ENCODE measurements around the gene TMEM52B.
"Not testable (repeated sequence)": the region's sequence is repeated elsewhere in the genome, so short reads cannot be mapped to it uniquely, and the experiment has no call there.

The TMEM52B gene

DNA sequence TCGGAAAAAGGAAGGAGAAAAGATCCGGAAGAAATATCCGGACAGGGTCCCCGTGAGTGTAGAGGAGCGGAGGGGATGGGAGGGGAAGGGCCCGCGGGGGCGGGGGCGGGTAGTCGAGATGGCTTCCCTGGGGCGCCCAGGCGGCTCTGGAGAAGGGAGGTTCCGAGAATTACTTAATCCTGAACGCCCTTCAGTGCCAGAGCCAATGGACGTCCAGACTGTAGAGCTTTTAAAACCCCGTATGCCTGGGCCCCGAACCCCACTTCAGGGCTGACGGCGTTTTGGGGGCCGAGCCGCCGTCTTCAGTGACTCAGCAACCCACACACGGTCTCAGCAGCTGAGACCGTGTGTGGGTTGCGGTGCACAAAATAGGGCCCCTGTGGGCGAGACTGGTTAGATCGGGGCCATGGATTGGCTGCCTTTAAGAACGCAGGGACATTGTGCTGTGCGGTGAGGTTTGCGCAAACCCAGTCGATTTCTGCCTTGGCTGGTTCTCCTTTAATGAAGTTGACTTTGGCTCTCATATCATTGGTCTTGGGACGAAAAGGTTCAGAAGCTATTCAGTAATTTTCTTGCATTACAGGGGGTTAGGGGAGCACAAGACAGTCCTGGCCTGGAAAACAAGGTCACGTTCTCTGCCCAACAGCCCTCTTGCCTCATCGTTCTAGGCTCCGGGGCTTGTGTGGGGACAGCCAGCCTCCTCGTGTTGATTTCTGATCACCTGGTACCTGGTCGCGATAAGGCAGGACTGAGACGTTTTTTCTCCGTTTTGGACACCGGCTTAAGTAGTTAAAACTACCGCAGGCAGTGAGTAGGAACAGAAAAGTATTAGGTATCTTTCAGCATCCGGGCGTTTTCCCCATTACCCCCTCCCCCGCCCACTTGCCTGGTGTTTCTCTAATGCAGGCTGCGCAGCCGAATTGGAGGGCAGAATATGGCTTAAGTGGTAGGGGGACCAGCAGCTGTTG is 34.6 kb downstream of the TMEM52B start:
- H3K4me3 ChIP-seq (ENCODE audit: low read depth in 1 of 2, low read length in 2 of 2) = peak overlapping the region; percentile 77 to 99
- peak overlapping the region; percentile 98 for H3K9ac ChIP-seq (ENCODE audit: low read length)
- H3K27ac ChIP-seq (ENCODE audit: low read depth, low read length) = peak overlapping the region; percentile 96
- peaks cover 9% of the 10 kb centered on the region for H3K4me1 ChIP-seq (ENCODE audit: insufficient read depth, low read length)
- H3K36me3 ChIP-seq (ENCODE audit: insufficient read depth, low read length) = peaks cover 10% of the 10 kb centered on the region
- no peaks in the 10 kb centered on the region for H3K27me3 ChIP-seq (ENCODE audit: control insufficient read depth in 1 of 2, insufficient read depth in 2 of 2, low read length in 2 of 2)
- H3K9me3 ChIP-seq (ENCODE audit: low read length) = no peaks in the 10 kb centered on the region

- Histone ChIP-seq H3K27me3 (ENCODE audit: control insufficient read depth in 1 of 2, insufficient read depth in 2 of 2, low read length in 2 of 2) (no peaks in the 10 kb centered on the region), H3K4me1 (ENCODE audit: insufficient read depth, low read length) (peaks cover 9% of the 10 kb centered on the region), H3K4me3 (ENCODE audit: low read depth in 1 of 2, low read length in 2 of 2) (peak overlapping the region; percentile 77 to 99), H3K9me3 (ENCODE audit: low read length) (no peaks in the 10 kb centered on the region), H3K36me3 (ENCODE audit: insufficient read depth, low read length) (peaks cover 10% of the 10 kb centered on the region), H3K27ac (ENCODE audit: low read depth, low read length) (peak overlapping the region; percentile 96), H3K9ac (ENCODE audit: low read length) (peak overlapping the region; percentile 98)
Observed at GRCh38 chr12:10214136-10214894, 35.5 kb downstream of the TMEM52B start.

GRCh38 chr12:10214895-10215267 is 36.0 kb downstream of the TMEM52B start:
- Histone ChIP-seq H3K36me3 (ENCODE audit: insufficient read depth, low read length) (peaks cover 15% of the 10 kb centered on the region), H3K27ac (ENCODE audit: low read depth, low read length) (no peak overlapping the region)

GRCh38 chr12:10215436-10215835 is 36.6 kb downstream of the TMEM52B start:
- no peak overlapping the region for H3K4me3 ChIP-seq (ENCODE audit: low read depth in 1 of 2, low read length in 2 of 2)
- peaks cover 20% of the 10 kb centered on the region for H3K36me3 ChIP-seq (ENCODE audit: insufficient read depth, low read length)
- H3K9ac ChIP-seq (ENCODE audit: low read length) = no peak overlapping the region
- peaks cover 14% of the 10 kb centered on the region for H3K4me1 ChIP-seq (ENCODE audit: insufficient read depth, low read length)
- no peaks in the 10 kb centered on the region for H3K9me3 ChIP-seq (ENCODE audit: low read length)
- H3K27ac ChIP-seq (ENCODE audit: low read depth, low read length) = peak overlapping the region; percentile 52
- H3K27me3 ChIP-seq (ENCODE audit: control insufficient read depth in 1 of 2, insufficient read depth in 2 of 2, low read length in 2 of 2) = no peaks in the 10 kb centered on the region

More at GRCh38 chr12:10214895-10215267, 36.0 kb downstream of the TMEM52B start:
- Histone ChIP-seq H3K27me3 (ENCODE audit: control insufficient read depth in 1 of 2, insufficient read depth in 2 of 2, low read length in 2 of 2) (no peaks in the 10 kb centered on the region), H3K4me1 (ENCODE audit: insufficient read depth, low read length) (peaks cover 9% of the 10 kb centered on the region), H3K9ac (ENCODE audit: low read length) (peak overlapping the region; percentile 98), H3K4me3 (ENCODE audit: low read depth in 1 of 2, low read length in 2 of 2) (peak overlapping the region in 1 of 2 donors; percentile 99), H3K9me3 (ENCODE audit: low read length) (no peaks in the 10 kb centered on the region)

DNA sequence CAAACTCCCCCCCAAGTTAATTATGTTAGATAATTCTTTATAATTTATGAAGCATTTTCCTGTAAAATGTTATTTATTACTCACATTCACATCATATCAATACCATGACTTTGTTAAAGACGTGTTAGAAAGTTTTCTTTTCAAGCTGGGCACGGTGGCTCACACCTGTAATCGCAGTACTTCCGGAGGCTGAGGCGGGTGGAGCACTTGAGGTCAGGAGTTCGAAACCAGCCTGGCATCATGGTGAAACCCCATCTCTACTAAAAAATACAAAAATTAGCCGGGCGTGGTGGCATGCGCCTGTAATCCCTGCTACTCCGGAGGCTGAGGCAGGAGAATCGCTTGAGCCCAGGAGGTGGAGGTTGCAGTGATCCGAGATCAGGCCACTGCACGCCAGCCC is 37.1 kb downstream of the TMEM52B start:
- not testable (repeated sequence) for H3K27ac ChIP-seq (ENCODE audit: low read depth, low read length); H3K27me3 ChIP-seq (ENCODE audit: control insufficient read depth in 1 of 2, insufficient read depth in 2 of 2, low read length in 2 of 2); H3K4me3 ChIP-seq (ENCODE audit: low read depth in 1 of 2, low read length in 2 of 2); H3K9me3 ChIP-seq (ENCODE audit: low read length); H3K9ac ChIP-seq (ENCODE audit: low read length)
- peaks cover 26% of the 10 kb centered on the region for H3K36me3 ChIP-seq (ENCODE audit: insufficient read depth, low read length)
- peaks cover 15% of the 10 kb centered on the region for H3K4me1 ChIP-seq (ENCODE audit: insufficient read depth, low read length)

DNA sequence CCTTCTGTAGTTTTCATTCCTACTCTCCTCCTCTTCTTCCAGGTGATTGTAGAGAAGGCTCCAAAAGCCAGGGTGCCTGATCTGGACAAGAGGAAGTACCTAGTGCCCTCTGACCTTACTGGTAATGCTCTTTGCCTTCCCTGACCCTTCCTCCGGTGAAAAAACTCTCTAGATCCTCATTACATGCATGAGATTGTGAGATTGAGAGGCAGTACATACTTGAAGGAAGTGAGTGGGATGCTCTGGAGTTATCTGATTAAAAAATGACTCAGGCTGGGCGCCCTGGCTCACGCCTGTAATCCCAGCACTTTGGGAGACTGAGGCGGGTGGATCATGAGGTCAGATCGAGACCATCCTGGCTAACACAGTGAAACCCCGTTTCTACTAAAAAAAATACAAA is 39.2 kb downstream of the TMEM52B start:
- H3K27ac ChIP-seq (ENCODE audit: low read depth, low read length) = no peak overlapping the region

GRCh38 chr12:10220398-10221077 is 41.7 kb downstream of the TMEM52B start:
- Histone ChIP-seq H3K36me3 (ENCODE audit: insufficient read depth, low read length) (peaks cover 56% of the 10 kb centered on the region), H3K9ac (ENCODE audit: low read length) (no peak overlapping the region), H3K27me3 (ENCODE audit: control insufficient read depth in 1 of 2, insufficient read depth in 2 of 2, low read length in 2 of 2) (no peaks in the 10 kb centered on the region), H3K9me3 (ENCODE audit: low read length) (no peaks in the 10 kb centered on the region), H3K27ac (ENCODE audit: low read depth, low read length) (no peak overlapping the region), H3K4me3 (ENCODE audit: low read depth in 1 of 2, low read length in 2 of 2) (no peak overlapping the region), H3K4me1 (ENCODE audit: insufficient read depth, low read length) (peaks cover 7% of the 10 kb centered on the region)

More for the DNA sequence above, 39.2 kb downstream of the TMEM52B start:
- Histone ChIP-seq H3K4me1 (ENCODE audit: insufficient read depth, low read length) (peaks cover 15% of the 10 kb centered on the region), H3K36me3 (ENCODE audit: insufficient read depth, low read length) (peaks cover 46% of the 10 kb centered on the region), H3K9ac (ENCODE audit: low read length) (no peak overlapping the region), H3K9me3 (ENCODE audit: low read length) (no peaks in the 10 kb centered on the region), H3K27me3 (ENCODE audit: control insufficient read depth in 1 of 2, insufficient read depth in 2 of 2, low read length in 2 of 2) (no peaks in the 10 kb centered on the region), H3K4me3 (ENCODE audit: low read depth in 1 of 2, low read length in 2 of 2) (no peak overlapping the region)

GRCh38 chr12:10221846-10222245 is 43.0 kb downstream of the TMEM52B start:
- Histone ChIP-seq H3K36me3 (ENCODE audit: insufficient read depth, low read length) (peaks cover 56% of the 10 kb centered on the region), H3K4me1 (ENCODE audit: insufficient read depth, low read length) (peaks cover 6% of the 10 kb centered on the region), H3K9ac (ENCODE audit: low read length) (no peak overlapping the region), H3K27me3 (ENCODE audit: control insufficient read depth in 1 of 2, insufficient read depth in 2 of 2, low read length in 2 of 2) (no peaks in the 10 kb centered on the region), H3K27ac (ENCODE audit: low read depth, low read length) (no peak overlapping the region), H3K4me3 (ENCODE audit: low read depth in 1 of 2, low read length in 2 of 2) (no peak overlapping the region), H3K9me3 (ENCODE audit: low read length) (no peaks in the 10 kb centered on the region)

DNA sequence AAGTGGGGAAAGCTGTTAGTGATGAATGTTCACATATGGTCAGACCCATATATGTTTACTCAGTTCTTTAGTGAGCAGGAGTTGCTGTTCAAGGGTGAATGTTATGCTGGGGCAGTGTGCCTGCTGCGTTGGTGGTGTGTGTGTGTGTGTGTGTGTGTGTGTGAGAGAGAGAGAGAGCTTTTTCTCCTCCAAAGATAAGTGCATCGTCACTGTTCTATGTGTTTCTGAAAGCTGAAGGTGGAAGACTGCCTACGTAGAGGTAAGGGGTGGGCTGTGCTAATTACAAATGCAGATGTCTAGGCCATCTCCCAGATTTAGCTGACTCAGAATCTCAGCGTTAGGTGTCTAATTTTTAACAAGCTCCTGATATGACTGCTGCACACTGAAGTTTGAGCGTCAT is 44.4 kb downstream of the TMEM52B start:
- no peaks in the 10 kb centered on the region for H3K9me3 ChIP-seq (ENCODE audit: low read length)
- H3K4me3 ChIP-seq (ENCODE audit: low read depth in 1 of 2, low read length in 2 of 2) = no peak overlapping the region
- H3K9ac ChIP-seq (ENCODE audit: low read length) = no peak overlapping the region
- H3K4me1 ChIP-seq (ENCODE audit: insufficient read depth, low read length) = peaks cover 6% of the 10 kb centered on the region
- no peaks in the 10 kb centered on the region for H3K27me3 ChIP-seq (ENCODE audit: control insufficient read depth in 1 of 2, insufficient read depth in 2 of 2, low read length in 2 of 2)
- no peak overlapping the region for H3K27ac ChIP-seq (ENCODE audit: low read depth, low read length)
- peaks cover 47% of the 10 kb centered on the region for H3K36me3 ChIP-seq (ENCODE audit: insufficient read depth, low read length)

DNA sequence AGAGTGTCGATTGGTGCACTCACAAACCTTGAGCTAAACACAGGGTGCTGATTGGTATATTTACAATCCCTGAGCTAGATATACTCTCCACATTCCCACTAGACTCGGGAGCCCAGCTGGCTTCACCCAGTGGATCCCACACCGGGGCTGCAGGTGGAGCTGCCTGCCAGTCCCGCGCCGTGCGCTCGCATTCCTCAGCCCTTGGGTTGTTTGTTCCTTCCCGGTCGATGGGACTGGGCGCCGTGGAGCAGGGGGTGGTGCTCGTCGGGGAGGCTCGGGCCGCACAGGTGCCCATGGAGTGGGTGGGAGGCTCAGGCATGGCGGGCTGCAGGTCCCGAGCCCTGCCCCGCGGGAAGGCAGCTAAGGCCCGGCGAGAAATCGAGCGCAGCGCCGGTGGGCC is 46.6 kb downstream of the TMEM52B start:
- not testable (repeated sequence) for H3K9ac ChIP-seq (ENCODE audit: low read length); H3K27me3 ChIP-seq (ENCODE audit: control insufficient read depth in 1 of 2, insufficient read depth in 2 of 2, low read length in 2 of 2); H3K4me3 ChIP-seq (ENCODE audit: low read depth in 1 of 2, low read length in 2 of 2); H3K9me3 ChIP-seq (ENCODE audit: low read length); H3K27ac ChIP-seq (ENCODE audit: low read depth, low read length); H3K4me1 ChIP-seq (ENCODE audit: insufficient read depth, low read length)
- peaks cover 36% of the 10 kb centered on the region for H3K36me3 ChIP-seq (ENCODE audit: insufficient read depth, low read length)

DNA sequence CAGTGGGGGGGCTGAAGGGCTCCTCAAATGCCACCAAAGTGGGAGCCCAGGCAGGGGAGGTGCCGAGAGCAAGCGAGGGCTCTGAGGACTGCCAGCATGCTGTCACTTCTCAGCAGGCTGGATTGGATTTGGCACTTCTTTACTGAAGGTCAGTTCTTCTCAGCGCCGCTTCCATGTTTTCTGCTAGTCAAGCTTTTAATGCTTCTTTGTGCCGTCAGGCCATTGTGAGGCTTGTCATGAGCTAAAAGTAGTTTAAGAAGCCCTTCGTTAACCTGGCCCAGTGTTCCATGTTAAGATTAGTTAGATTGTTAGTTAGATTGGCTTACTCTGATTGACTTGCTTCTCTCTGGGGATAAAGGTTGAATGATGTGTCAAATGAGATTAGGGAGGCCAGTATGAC is 47.3 kb downstream of the TMEM52B start:
- no peaks in the 10 kb centered on the region for H3K27me3 ChIP-seq (ENCODE audit: control insufficient read depth in 1 of 2, insufficient read depth in 2 of 2, low read length in 2 of 2)
- no peak overlapping the region for H3K9ac ChIP-seq (ENCODE audit: low read length)
- no peak overlapping the region for H3K4me3 ChIP-seq (ENCODE audit: low read depth in 1 of 2, low read length in 2 of 2)
- H3K9me3 ChIP-seq (ENCODE audit: low read length) = no peaks in the 10 kb centered on the region
- no peak overlapping the region for H3K27ac ChIP-seq (ENCODE audit: low read depth, low read length)
- H3K4me1 ChIP-seq (ENCODE audit: insufficient read depth, low read length) = no peaks in the 10 kb centered on the region
- peaks cover 29% of the 10 kb centered on the region for H3K36me3 ChIP-seq (ENCODE audit: insufficient read depth, low read length)
